ENCODE results near the gene DLG4.

Gene DLG4

GRCh38 chr17:7228920-7229319 lies 9.3 kb upstream of the DLG4 start:
- Histone ChIP-seq H3K4me1 (ENCODE audit: control insufficient read depth, insufficient read depth, low read length, poor library complexity, severe bottlenecking) (peaks cover 5% of the 10 kb centered on the region), H3K27me3 (replicated peaks; ENCODE audit: control insufficient read depth, insufficient read depth, low read length, poor library complexity, severe bottlenecking) (no peaks in the 10 kb centered on the region), H3K27ac (ENCODE audit: insufficient read depth, low read length, poor library complexity, severe bottlenecking) (no peak overlapping the region), H3K9me3 (ENCODE audit: control insufficient read depth, low read length) (no peaks in the 10 kb centered on the region), H3K4me3 (ENCODE audit: insufficient read depth, low read depth, low read length, poor library complexity, severe bottlenecking) (no peak overlapping the region), H3K36me3 (ENCODE audit: control insufficient read depth, insufficient read depth, low read length) (peaks cover 54% of the 10 kb centered on the region)
- no peak for DNase-seq

GRCh38 chr17:7226721-7227710 lies 7.4 kb upstream of the DLG4 start:
- no peaks in the 10 kb centered on the region for H3K9me3 ChIP-seq (ENCODE audit: control insufficient read depth, low read length)
- no peaks in the 10 kb centered on the region for H3K27me3 ChIP-seq (replicated peaks; ENCODE audit: control insufficient read depth, insufficient read depth, low read length, poor library complexity, severe bottlenecking)
- H3K36me3 ChIP-seq (ENCODE audit: control insufficient read depth, insufficient read depth, low read length) = peaks cover 71% of the 10 kb centered on the region
- H3K4me1 ChIP-seq (ENCODE audit: control insufficient read depth, insufficient read depth, low read length, poor library complexity, severe bottlenecking) = no peaks in the 10 kb centered on the region
- DNase-seq = no peak
- H3K27ac ChIP-seq (ENCODE audit: insufficient read depth, low read length, poor library complexity, severe bottlenecking) = no peak overlapping the region
- H3K4me3 ChIP-seq (ENCODE audit: insufficient read depth, low read depth, low read length, poor library complexity, severe bottlenecking) = no peak overlapping the region

GRCh38 chr17:7225711-7226331 lies 6.2 kb upstream of the DLG4 start:
- Histone ChIP-seq H3K4me1 (ENCODE audit: control insufficient read depth, insufficient read depth, low read length, poor library complexity, severe bottlenecking) (peaks cover under 1% of the 10 kb centered on the region), H3K9me3 (ENCODE audit: control insufficient read depth, low read length) (no peaks in the 10 kb centered on the region), H3K36me3 (ENCODE audit: control insufficient read depth, insufficient read depth, low read length) (peaks cover 73% of the 10 kb centered on the region), H3K27me3 (replicated peaks; ENCODE audit: control insufficient read depth, insufficient read depth, low read length, poor library complexity, severe bottlenecking) (no peaks in the 10 kb centered on the region), H3K27ac (ENCODE audit: insufficient read depth, low read length, poor library complexity, severe bottlenecking) (no peak overlapping the region), H3K4me3 (ENCODE audit: insufficient read depth, low read depth, low read length, poor library complexity, severe bottlenecking) (no peak overlapping the region)
- no peak for DNase-seq

GRCh38 chr17:7224661-7225111 lies 5.0 kb upstream of the DLG4 start:
- Histone ChIP-seq H3K4me3 (ENCODE audit: insufficient read depth, low read depth, low read length, poor library complexity, severe bottlenecking) (no peak overlapping the region), H3K36me3 (ENCODE audit: control insufficient read depth, insufficient read depth, low read length) (peaks cover 65% of the 10 kb centered on the region), H3K9me3 (ENCODE audit: control insufficient read depth, low read length) (no peaks in the 10 kb centered on the region), H3K27me3 (replicated peaks; ENCODE audit: control insufficient read depth, insufficient read depth, low read length, poor library complexity, severe bottlenecking) (no peaks in the 10 kb centered on the region), H3K27ac (ENCODE audit: insufficient read depth, low read length, poor library complexity, severe bottlenecking) (no peak overlapping the region), H3K4me1 (ENCODE audit: control insufficient read depth, insufficient read depth, low read length, poor library complexity, severe bottlenecking) (peaks cover 11% of the 10 kb centered on the region)
- no peak for DNase-seq

- peaks cover 60% of the 10 kb centered on the region for H3K36me3 ChIP-seq (ENCODE audit: control insufficient read depth, insufficient read depth, low read length)
Observed at GRCh38 chr17:7224110-7224509, 4.5 kb upstream of the DLG4 start.

GRCh38 chr17:7223375-7223774 lies 3.7 kb upstream of the DLG4 start:
- Histone ChIP-seq H3K4me3 (ENCODE audit: insufficient read depth, low read depth, low read length, poor library complexity, severe bottlenecking) (no peak overlapping the region), H3K27me3 (replicated peaks; ENCODE audit: control insufficient read depth, insufficient read depth, low read length, poor library complexity, severe bottlenecking) (no peaks in the 10 kb centered on the region), H3K4me1 (ENCODE audit: control insufficient read depth, insufficient read depth, low read length, poor library complexity, severe bottlenecking) (peaks cover 17% of the 10 kb centered on the region), H3K27ac (ENCODE audit: insufficient read depth, low read length, poor library complexity, severe bottlenecking) (no peak overlapping the region), H3K36me3 (ENCODE audit: control insufficient read depth, insufficient read depth, low read length) (peaks cover 52% of the 10 kb centered on the region), H3K9me3 (ENCODE audit: control insufficient read depth, low read length) (no peaks in the 10 kb centered on the region)
- DNase-seq = no peak

More at GRCh38 chr17:7224110-7224509, 4.5 kb upstream of the DLG4 start:
- H3K27me3 ChIP-seq (replicated peaks; ENCODE audit: control insufficient read depth, insufficient read depth, low read length, poor library complexity, severe bottlenecking) = no peaks in the 10 kb centered on the region
- H3K4me1 ChIP-seq (ENCODE audit: control insufficient read depth, insufficient read depth, low read length, poor library complexity, severe bottlenecking) = peaks cover 17% of the 10 kb centered on the region
- no peak overlapping the region for H3K27ac ChIP-seq (ENCODE audit: insufficient read depth, low read length, poor library complexity, severe bottlenecking)
- no peaks in the 10 kb centered on the region for H3K9me3 ChIP-seq (ENCODE audit: control insufficient read depth, low read length)
- no peak overlapping the region for H3K4me3 ChIP-seq (ENCODE audit: insufficient read depth, low read depth, low read length, poor library complexity, severe bottlenecking)
- no peak for DNase-seq

DNA sequence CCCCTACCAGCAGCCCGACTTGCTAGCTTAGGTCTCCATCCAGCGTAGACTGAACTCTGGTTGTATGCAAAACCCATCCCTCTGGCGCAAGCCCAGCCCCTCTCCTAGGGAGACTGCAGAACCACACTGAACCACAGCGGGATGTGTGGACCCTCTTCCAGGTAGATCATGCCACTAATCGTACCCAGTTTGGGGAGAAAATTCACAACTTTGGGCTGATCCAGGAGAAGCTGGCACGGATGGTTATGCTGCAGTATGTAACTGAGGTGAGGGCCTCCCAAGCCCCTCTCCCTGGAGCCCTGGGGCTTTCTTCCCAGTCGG lies 3.3 kb upstream of the DLG4 start:
- H3K4me1 ChIP-seq (ENCODE audit: control insufficient read depth, insufficient read depth, low read length, poor library complexity, severe bottlenecking) = peaks cover 17% of the 10 kb centered on the region
- H3K27me3 ChIP-seq (replicated peaks; ENCODE audit: control insufficient read depth, insufficient read depth, low read length, poor library complexity, severe bottlenecking) = no peaks in the 10 kb centered on the region
- no peak for DNase-seq
- H3K9me3 ChIP-seq (ENCODE audit: control insufficient read depth, low read length) = no peaks in the 10 kb centered on the region
- peaks cover 49% of the 10 kb centered on the region for H3K36me3 ChIP-seq (ENCODE audit: control insufficient read depth, insufficient read depth, low read length)
- H3K4me3 ChIP-seq (ENCODE audit: insufficient read depth, low read depth, low read length, poor library complexity, severe bottlenecking) = no peak overlapping the region
- H3K27ac ChIP-seq (ENCODE audit: insufficient read depth, low read length, poor library complexity, severe bottlenecking) = no peak overlapping the region

- peaks cover 23% of the 10 kb centered on the region for H3K4me1 ChIP-seq (ENCODE audit: control insufficient read depth, insufficient read depth, low read length, poor library complexity, severe bottlenecking)
- no peak overlapping the region for H3K4me3 ChIP-seq (ENCODE audit: insufficient read depth, low read depth, low read length, poor library complexity, severe bottlenecking)
- H3K27me3 ChIP-seq (replicated peaks; ENCODE audit: control insufficient read depth, insufficient read depth, low read length, poor library complexity, severe bottlenecking) = no peaks in the 10 kb centered on the region
- H3K9me3 ChIP-seq (ENCODE audit: control insufficient read depth, low read length) = no peaks in the 10 kb centered on the region
- H3K27ac ChIP-seq (ENCODE audit: insufficient read depth, low read length, poor library complexity, severe bottlenecking) = no peak overlapping the region
- H3K36me3 ChIP-seq (ENCODE audit: control insufficient read depth, insufficient read depth, low read length) = peaks cover 47% of the 10 kb centered on the region
- DNase-seq = no peak
Observed at GRCh38 chr17:7222093-7222971, 2.7 kb upstream of the DLG4 start.

DNA sequence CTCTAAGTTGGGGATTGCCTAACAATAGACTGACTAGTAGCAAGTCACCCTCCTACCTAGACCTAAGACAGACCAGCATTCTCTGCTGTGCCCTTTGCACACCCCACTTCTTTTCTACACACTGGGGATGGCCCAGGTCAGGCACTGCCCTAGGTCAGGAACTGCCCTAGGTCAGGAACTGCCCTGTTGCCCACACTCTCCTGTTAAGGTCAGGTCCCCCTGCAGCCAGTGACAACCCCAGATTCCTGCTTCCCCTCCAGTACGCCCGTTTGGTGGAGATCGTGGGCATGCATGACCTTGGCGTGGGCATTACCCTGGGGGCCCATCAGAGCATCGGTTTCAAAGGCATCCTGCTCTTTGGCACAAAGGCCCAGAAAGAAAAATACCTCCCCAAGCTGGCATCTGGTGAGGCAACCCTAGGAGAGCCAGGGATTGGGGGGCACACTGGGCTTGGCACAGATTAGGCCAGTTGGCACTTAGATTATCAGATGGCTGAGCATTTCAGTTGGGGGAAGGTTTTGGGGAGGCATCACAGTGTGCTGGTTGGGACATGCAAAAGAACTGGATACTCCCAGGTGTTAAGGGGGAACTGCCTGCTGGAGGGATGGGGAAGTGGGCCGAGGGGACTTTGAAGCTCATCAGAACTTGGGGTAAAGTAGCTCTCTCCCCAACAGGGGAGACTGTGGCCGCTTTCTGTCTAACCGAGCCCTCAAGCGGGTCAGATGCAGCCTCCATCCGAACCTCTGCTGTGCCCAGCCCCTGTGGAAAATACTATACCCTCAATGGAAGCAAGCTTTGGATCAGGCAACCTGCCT lies 1.8 kb upstream of the DLG4 start:
- Histone ChIP-seq H3K4me3 (ENCODE audit: insufficient read depth, low read depth, low read length, poor library complexity, severe bottlenecking) (no peak overlapping the region), H3K36me3 (ENCODE audit: control insufficient read depth, insufficient read depth, low read length) (peaks cover 40% of the 10 kb centered on the region), H3K27ac (ENCODE audit: insufficient read depth, low read length, poor library complexity, severe bottlenecking) (peak overlapping the region; percentile 83), H3K27me3 (replicated peaks; ENCODE audit: control insufficient read depth, insufficient read depth, low read length, poor library complexity, severe bottlenecking) (no peaks in the 10 kb centered on the region), H3K4me1 (ENCODE audit: control insufficient read depth, insufficient read depth, low read length, poor library complexity, severe bottlenecking) (peaks cover 28% of the 10 kb centered on the region), H3K9me3 (ENCODE audit: control insufficient read depth, low read length) (no peaks in the 10 kb centered on the region)
- no peak for DNase-seq
